SK-N-SH (cell line): ENCODE data around the gene KBTBD3. TPM values are rescaled to one million over a fixed set of nuclear protein-coding genes. Genes with fewer than 3 reads are reported as not detected.

ENCODE experiments used
- CTCF ChIA-PET: fragments of 300-600, 350-600 bp; formaldehyde crosslinking; extraction: SDS; loops from one replicate; lab custom pipeline; 2021; lab: Yijun Ruan, JAX
- POLR2A ChIA-PET: fragments of 350-600 bp; sonication (Branson Sonifier 250); formaldehyde crosslinking; extraction: SDS; loops from one replicate; lab custom pipeline; 2020; ENCODE audit warnings: antibody characterized with exemption, inconsistent platforms; lab: Yijun Ruan, JAX
- DNase-seq: peaks from one replicate; pipeline ENCODE4 v3.0.0; 2012
- H2AFZ ChIP-seq: fragments of 200-600 bp; sonication (generic); 2 replicates; pipeline ENCODE4 v1.8.1; 2016; ENCODE audit warnings: antibody characterized with exemption, mild to moderate bottlenecking, low read depth
- H3F3A ChIP-seq: fragments of 200-600 bp; sonication (generic); replicated peaks from 2 replicates; pipeline ENCODE3; 2016; ENCODE audit warnings: antibody characterized with exemption, mild to moderate bottlenecking; ENCODE audit not compliant: insufficient read depth
- H3K27ac ChIP-seq, 2 experiments: fragments of 200-500 bp in 1 of 2; fragments of 200-600 bp in 1 of 2; sonication (Bioruptor generic) in 1 of 2; sonication (generic), shearing (Covaris generic) in 1 of 2; 2 replicates each; pipeline versions ENCODE4 v1.5.1 to v1.6.1; 2014 to 2016; ENCODE audit warnings: low read depth in 2 of 2, inconsistent platforms in 1 of 2, low read length in 1 of 2, mild to moderate bottlenecking in 1 of 2, mixed read lengths in 1 of 2
- H3K27me3 ChIP-seq: fragments of 200-600 bp; sonication (generic), shearing (Covaris generic); 2 replicates; pipeline ENCODE4 v1.6.1; 2016; ENCODE audit warnings: mixed run types; ENCODE audit not compliant: insufficient read depth
- H3K36me3 ChIP-seq, 2 experiments: fragments of 200-500 bp in 1 of 2; fragments of 200-600 bp in 1 of 2; sonication (Bioruptor generic) in 1 of 2; sonication (generic) in 1 of 2; replicated peaks in 1 of 2; 2 replicates each; pipeline versions ENCODE3 to v1.5.1; 2014 to 2016; ENCODE audit warnings: low read length in 1 of 2, mild to moderate bottlenecking in 1 of 2; ENCODE audit not compliant: insufficient read depth in 2 of 2, control insufficient read depth in 1 of 2
- H3K4me1 ChIP-seq, 2 experiments: fragments of 200-500 bp in 1 of 2; fragments of 200-600 bp in 1 of 2; sonication (Bioruptor generic) in 1 of 2; sonication (generic), shearing (Covaris generic) in 1 of 2; 2 replicates each; pipeline versions ENCODE4 v1.5.1 to v1.6.1; 2014 to 2016; ENCODE audit warnings: low read depth in 1 of 2, low read length in 1 of 2, mixed run types in 1 of 2; ENCODE audit not compliant: insufficient read depth in 2 of 2, control insufficient read depth in 1 of 2
- H3K4me2 ChIP-seq: fragments of 200-600 bp; sonication (generic), shearing (Covaris generic); 2 replicates; pipeline ENCODE4 v1.6.1; 2017; ENCODE audit warnings: mixed run types
- H3K4me3 ChIP-seq, 2 experiments: fragments of 200-500 bp in 1 of 2; fragments of 200-600 bp in 1 of 2; sonication (Bioruptor generic) in 1 of 2; sonication (generic), shearing (Covaris generic) in 1 of 2; 2 replicates each; pipeline versions ENCODE4 v1.5.1 to v1.8.1; 2014 to 2016; ENCODE audit warnings: low read depth in 2 of 2, inconsistent platforms in 1 of 2, low read length in 1 of 2, mild to moderate bottlenecking in 1 of 2, mixed read lengths in 1 of 2, moderate library complexity in 1 of 2
- H3K79me2 ChIP-seq: fragments of 200-600 bp; sonication (generic); 2 replicates; pipeline ENCODE4 v1.8.1; 2017; ENCODE audit warnings: mild to moderate bottlenecking; ENCODE audit not compliant: insufficient read depth
- H3K9ac ChIP-seq: fragments of 200-600 bp; sonication (generic); 2 replicates; pipeline ENCODE4 v1.6.1; 2017; ENCODE audit warnings: mixed run types
- H3K9me2 ChIP-seq: fragments of 200-600 bp; sonication (generic); 2 replicates; pipeline ENCODE4 v1.6.1; 2017; ENCODE audit warnings: mixed run types
- H3K9me3 ChIP-seq: fragments of 200-600 bp; sonication (generic); 2 replicates; pipeline ENCODE4 v1.6.1; 2017; ENCODE audit warnings: mixed run types, mild to moderate bottlenecking, moderate library complexity
- H4K20me1 ChIP-seq: fragments of 200-600 bp; sonication (generic); 2 replicates; pipeline ENCODE4 v1.6.1; 2017; ENCODE audit warnings: mild to moderate bottlenecking, mixed run types; ENCODE audit not compliant: insufficient read depth
- EP300 ChIP-seq, 2 experiments: IDR thresholded peaks; 2 replicates each; pipeline versions ENCODE4 v1.4.0 to v1.6.1; 2012; ENCODE audit warnings: borderline replicate concordance in 1 of 2, low read depth in 1 of 2, low read length in 1 of 2
- FOSL2 ChIP-seq: IDR thresholded peaks from 2 replicates; pipeline ENCODE4 v1.4.0; 2012; ENCODE audit warnings: low read depth, mild to moderate bottlenecking, moderate library complexity, borderline replicate concordance
- FOXJ3 ChIP-seq: sonication (generic); formaldehyde crosslinking; IDR thresholded peaks from 2 replicates; pipeline ENCODE4 v1.5.1; 2020; ENCODE audit warnings: mild to moderate bottlenecking, missing genetic modification reagents
- FOXM1 ChIP-seq: IDR thresholded peaks from 2 replicates; pipeline ENCODE4 v1.4.0; 2012; ENCODE audit warnings: low read depth, mild to moderate bottlenecking
- GABPA ChIP-seq: IDR thresholded peaks from 2 replicates; pipeline ENCODE4 v1.4.0; 2012; ENCODE audit warnings: low read depth, mild to moderate bottlenecking
- GATA2 ChIP-seq: sonication (generic); formaldehyde crosslinking; IDR thresholded peaks from 2 replicates; pipeline ENCODE4 v1.5.0; 2020; ENCODE audit warnings: mild to moderate bottlenecking, missing genetic modification reagents
- POLR2AphosphoS5 ChIP-seq: IDR thresholded peaks from 2 replicates; pipeline ENCODE4 v1.6.1; 2012; ENCODE audit warnings: low read depth, low read length
- RAD21 ChIP-seq: IDR thresholded peaks from 2 replicates; pipeline ENCODE4 v1.6.1; 2012; ENCODE audit warnings: mild to moderate bottlenecking, low read length
- SMC3 ChIP-seq: IDR thresholded peaks from 2 replicates; pipeline ENCODE4 v1.6.1; 2012; ENCODE audit warnings: low read depth, low read length, improper control_type of control experiment
- TCF12 ChIP-seq: IDR thresholded peaks from 2 replicates; pipeline ENCODE4 v1.4.0; 2012
- YY1 ChIP-seq: IDR thresholded peaks from 2 replicates; pipeline ENCODE4 v1.4.0; 2012; ENCODE audit warnings: low read depth, mild to moderate bottlenecking
- WGBS: methylation state at CpG from one replicate; pipeline ENCODE4 v1.1.6; 2017; ENCODE audit warnings: low lambda C conversion rate; 5-methylcytosine and 5-hydroxymethylcytosine counted together
- polyA plus RNA-seq, 3 experiments: library from polyadenylated mRNA; depleted of rRNA; stranded (reverse); fragments of >200 nt; gene quantifications; 2 replicates each; pipeline ENCODE4 v1.2.3, GENCODE V29; 2012
- TF ChIP-seq, protein P1 (sequence below): IDR thresholded peaks from 2 replicates; pipeline ENCODE4 v1.4.0; 2012; ENCODE audit warnings: low read depth, borderline replicate concordance
- TF ChIP-seq, protein P2 (sequence below): IDR thresholded peaks from 2 replicates; pipeline ENCODE4 v1.4.0; 2012; ENCODE audit warnings: low read depth, borderline replicate concordance
- TF ChIP-seq, protein P3 (sequence below): IDR thresholded peaks from 2 replicates; pipeline ENCODE4; 2012

KBTBD3 gene
- polyA plus RNA-seq, 1 of the 3 experiments (the other 2 are of a cell fraction) = 1.9 TPM

DNA sequence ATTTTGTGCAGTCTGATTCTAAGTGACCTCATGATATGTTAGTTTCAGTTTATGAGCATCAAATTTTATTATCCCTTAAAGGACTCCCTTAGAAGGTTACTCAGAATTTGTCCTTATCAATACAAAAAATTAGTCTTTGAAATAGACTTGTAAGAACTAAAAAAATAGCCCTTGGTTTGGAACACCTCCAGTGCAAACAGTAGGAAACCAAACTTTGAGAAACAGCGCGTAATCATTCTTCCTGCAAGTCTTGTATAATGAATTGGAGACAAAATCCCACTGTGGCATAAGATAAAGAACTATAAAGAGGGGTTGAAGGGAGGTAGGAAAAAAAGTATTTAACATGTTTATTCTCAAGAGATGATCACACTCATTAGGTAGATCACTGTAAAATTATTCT is 44.3 kb downstream of the KBTBD3 start:
- Histone ChIP-seq H3K79me2 (no peaks in the 10 kb centered on the region), H3K9me3 (no peaks in the 10 kb centered on the region), H3K4me2 (no peak overlapping the region), H3K9ac (no peak overlapping the region)
- 93% methylated on average over 2 of the region's 2 CpGs for whole genome bisulfite sequencing
- TF ChIP-seq FOXM1 (no peak), EP300 (IDR thresholded peaks at IDR 0.05; ENCODE audit: borderline replicate concordance in 1 of 2, low read depth in 1 of 2, low read length in 1 of 2) (no peak), TCF12 (no peak), FOSL2 (no peak), YY1 (no peak), GATA2 (no peak)
- TF ChIP-seq, protein P1, sequence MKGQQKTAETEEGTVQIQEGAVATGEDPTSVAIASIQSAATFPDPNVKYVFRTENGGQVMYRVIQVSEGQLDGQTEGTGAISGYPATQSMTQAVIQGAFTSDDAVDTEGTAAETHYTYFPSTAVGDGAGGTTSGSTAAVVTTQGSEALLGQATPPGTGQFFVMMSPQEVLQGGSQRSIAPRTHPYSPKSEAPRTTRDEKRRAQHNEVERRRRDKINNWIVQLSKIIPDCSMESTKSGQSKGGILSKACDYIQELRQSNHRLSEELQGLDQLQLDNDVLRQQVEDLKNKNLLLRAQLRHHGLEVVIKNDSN = no peak
- TF ChIP-seq, all 33 proteins: peak for 0
- Histone ChIP-seq H3K27ac (no peak overlapping the region), H4K20me1 (no peaks in the 10 kb centered on the region), H3K4me3 (no peak overlapping the region), H2AFZ (no peak overlapping the region), H3K36me3 (no peaks in the 10 kb centered on the region), H3K9me2 (no peaks in the 10 kb centered on the region), H3K4me1 (no peaks in the 10 kb centered on the region), H3F3A (no peaks in the 10 kb centered on the region), H3K27me3 (no peaks in the 10 kb centered on the region)
- DNase-seq = no peak
- ChIA-PET CTCF (no interaction called here), POLR2A (no interaction called here)

DNA sequence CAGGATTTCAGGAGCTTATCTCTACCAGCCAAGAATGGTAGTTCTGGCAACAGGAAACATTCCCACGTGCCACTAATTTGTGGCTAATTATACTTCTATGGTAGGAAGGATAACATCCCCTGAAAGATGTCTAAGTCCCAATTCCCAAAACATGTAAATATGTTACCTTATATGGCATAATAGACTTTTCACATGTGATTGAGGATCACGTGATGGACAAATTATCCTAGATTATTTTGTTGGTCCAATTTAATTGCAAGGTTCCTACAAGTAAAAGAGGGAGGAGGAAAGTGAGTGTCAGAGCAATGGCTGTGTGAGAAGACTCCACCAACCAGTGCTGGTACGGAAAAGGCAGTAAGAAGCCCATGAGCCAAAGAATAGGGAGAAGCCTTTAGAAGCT is 45.2 kb downstream of the KBTBD3 start:
- Histone ChIP-seq H3K4me2 (no peak overlapping the region), H4K20me1 (no peaks in the 10 kb centered on the region), H3K79me2 (no peaks in the 10 kb centered on the region), H3F3A (no peaks in the 10 kb centered on the region), H3K27me3 (no peaks in the 10 kb centered on the region), H2AFZ (no peak overlapping the region), H3K9me2 (no peaks in the 10 kb centered on the region), H3K36me3 (no peaks in the 10 kb centered on the region), H3K9me3 (no peaks in the 10 kb centered on the region), H3K4me1 (no peaks in the 10 kb centered on the region), H3K27ac (no peak overlapping the region), H3K4me3 (no peak overlapping the region), H3K9ac (no peak overlapping the region)
- 48% methylated on average over 3 of the region's 3 CpGs for WGBS
- ChIA-PET POLR2A (no interaction called here), CTCF (no interaction called here)
- no peak for DNase-seq
- TF ChIP-seq RAD21 (no peak), FOXJ3 (CRISPR knock-in tag) (no peak), SMC3 (no peak), POLR2AphosphoS5 (no peak), GABPA (no peak), GATA2 (no peak), FOXM1 (no peak), YY1 (no peak), EP300 (IDR thresholded peaks at IDR 0.05; ENCODE audit: borderline replicate concordance in 1 of 2, low read depth in 1 of 2, low read length in 1 of 2) (no peak)
- TF ChIP-seq, protein P2, sequence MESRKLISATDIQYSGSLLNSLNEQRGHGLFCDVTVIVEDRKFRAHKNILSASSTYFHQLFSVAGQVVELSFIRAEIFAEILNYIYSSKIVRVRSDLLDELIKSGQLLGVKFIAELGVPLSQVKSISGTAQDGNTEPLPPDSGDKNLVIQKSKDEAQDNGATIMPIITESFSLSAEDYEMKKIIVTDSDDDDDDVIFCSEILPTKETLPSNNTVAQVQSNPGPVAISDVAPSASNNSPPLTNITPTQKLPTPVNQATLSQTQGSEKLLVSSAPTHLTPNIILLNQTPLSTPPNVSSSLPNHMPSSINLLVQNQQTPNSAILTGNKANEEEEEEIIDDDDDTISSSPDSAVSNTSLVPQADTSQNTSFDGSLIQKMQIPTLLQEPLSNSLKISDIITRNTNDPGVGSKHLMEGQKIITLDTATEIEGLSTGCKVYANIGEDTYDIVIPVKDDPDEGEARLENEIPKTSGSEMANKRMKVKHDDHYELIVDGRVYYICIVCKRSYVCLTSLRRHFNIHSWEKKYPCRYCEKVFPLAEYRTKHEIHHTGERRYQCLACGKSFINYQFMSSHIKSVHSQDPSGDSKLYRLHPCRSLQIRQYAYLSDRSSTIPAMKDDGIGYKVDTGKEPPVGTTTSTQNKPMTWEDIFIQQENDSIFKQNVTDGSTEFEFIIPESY = no peak
- TF ChIP-seq, protein P3, sequence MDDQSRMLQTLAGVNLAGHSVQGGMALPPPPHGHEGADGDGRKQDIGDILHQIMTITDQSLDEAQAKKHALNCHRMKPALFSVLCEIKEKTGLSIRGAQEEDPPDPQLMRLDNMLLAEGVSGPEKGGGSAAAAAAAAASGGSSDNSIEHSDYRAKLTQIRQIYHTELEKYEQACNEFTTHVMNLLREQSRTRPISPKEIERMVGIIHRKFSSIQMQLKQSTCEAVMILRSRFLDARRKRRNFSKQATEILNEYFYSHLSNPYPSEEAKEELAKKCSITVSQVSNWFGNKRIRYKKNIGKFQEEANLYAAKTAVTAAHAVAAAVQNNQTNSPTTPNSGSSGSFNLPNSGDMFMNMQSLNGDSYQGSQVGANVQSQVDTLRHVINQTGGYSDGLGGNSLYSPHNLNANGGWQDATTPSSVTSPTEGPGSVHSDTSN = no peak
